VCaP (cell line): ENCODE measurements around the gene RASA3.

ENCODE experiments used
- H3K27ac ChIP-seq: fragments of 450-650 bp; 2 replicates; pipeline ENCODE4 v1.5.1; 2017
- TF ChIP-seq, protein P1 (sequence below): fragments of 450-650 bp; conservative IDR thresholded peaks from 2 replicates; pipeline ENCODE4 v1.5.1; 2017; ENCODE audit warnings: mild to moderate bottlenecking, moderate library complexity

The RASA3 gene

DNA sequence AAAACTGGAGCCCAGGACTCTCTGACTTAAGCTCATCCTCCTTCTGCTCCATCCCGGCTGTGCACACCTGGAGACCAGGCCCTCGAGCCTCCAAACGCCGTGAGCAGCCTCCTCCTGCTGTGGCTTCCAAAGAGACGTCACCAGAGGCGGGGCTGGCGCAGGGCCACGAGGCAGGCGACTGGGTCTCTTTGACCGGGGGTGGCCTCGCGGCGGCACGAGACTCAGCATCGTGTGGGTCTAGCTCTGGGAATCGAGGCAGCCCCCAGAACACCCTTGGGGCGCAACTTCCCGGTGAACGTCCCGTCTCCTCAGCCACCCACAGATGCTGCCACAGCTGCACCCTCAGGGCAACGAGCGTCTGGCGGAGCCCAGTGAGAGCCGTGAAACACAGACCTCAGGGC is 22.8 kb downstream of the RASA3 start:
- TF ChIP-seq, protein P1, sequence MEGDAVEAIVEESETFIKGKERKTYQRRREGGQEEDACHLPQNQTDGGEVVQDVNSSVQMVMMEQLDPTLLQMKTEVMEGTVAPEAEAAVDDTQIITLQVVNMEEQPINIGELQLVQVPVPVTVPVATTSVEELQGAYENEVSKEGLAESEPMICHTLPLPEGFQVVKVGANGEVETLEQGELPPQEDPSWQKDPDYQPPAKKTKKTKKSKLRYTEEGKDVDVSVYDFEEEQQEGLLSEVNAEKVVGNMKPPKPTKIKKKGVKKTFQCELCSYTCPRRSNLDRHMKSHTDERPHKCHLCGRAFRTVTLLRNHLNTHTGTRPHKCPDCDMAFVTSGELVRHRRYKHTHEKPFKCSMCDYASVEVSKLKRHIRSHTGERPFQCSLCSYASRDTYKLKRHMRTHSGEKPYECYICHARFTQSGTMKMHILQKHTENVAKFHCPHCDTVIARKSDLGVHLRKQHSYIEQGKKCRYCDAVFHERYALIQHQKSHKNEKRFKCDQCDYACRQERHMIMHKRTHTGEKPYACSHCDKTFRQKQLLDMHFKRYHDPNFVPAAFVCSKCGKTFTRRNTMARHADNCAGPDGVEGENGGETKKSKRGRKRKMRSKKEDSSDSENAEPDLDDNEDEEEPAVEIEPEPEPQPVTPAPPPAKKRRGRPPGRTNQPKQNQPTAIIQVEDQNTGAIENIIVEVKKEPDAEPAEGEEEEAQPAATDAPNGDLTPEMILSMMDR: no peak
- H3K27ac ChIP-seq: no peak overlapping the region

DNA sequence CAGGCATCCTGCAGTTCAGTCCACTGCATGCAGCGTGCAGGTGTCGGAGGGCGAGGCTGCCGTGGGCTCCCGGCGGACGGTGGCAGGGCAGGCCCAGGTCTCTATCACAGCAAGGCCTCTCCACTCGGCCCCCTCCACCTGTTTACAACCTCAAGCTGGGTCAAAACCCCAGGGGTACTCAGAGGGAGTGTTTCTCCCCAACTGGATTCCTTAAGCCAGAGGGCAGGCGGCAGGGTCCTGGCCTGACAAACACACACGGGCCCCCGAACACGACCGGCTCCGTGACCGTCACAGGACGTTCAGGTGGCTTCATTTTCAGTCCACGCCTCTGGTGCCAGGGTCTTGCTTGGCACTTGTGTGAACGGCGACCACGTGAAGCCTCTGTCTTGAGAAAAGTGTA is 23.5 kb downstream of the RASA3 start:
- no peak overlapping the region for H3K27ac ChIP-seq
- TF ChIP-seq, protein P1: no peak

DNA sequence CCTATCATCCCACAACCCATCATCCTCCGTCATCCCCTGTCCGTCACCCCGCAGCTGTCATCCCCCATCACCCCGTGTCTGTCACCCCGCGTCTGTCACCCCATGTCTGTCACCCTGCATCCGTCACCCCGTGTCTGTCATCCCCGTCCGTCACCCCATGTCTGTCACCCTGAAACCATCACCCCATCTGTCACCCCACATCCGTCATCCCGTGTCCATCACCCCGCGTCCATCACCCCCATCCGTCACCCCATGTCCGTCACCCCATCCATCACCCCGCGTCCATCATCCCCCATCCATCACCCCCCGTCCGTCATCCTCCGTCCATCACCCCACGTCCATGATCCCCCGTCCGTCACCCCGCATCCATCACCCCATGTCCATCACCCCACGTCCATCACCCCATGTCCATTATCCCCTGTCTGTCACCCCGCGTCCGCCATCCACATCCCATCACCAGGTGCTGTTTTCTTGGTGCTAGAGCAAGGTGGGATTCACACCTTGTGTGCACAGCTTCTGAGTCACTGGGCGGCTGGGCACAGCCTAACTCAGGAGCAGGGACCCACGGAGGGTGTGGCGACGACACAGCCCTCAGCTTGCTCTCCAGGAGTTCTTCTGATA is 24.2 kb downstream of the RASA3 start:
- H3K27ac ChIP-seq: no peak overlapping the region
- TF ChIP-seq, protein P1: no peak

DNA sequence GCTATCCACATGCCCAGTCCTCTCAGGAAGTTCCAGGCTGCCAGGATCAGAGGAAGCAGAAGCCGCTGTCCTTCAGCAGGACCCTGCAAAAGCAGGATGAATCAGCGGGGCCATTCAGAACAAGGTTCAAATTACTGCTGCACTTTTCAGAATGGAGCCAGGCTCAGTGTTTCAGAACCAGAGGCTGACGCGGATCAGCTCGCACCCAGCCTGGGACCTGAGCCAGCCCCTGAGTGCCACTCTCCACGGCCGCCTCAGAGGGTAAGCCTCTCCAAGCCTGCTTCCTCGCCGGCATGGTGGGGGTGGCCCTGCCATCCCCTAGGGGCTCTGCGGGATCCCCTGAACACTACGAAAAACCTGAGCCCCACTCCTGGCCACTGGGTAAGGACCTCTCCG is 24.7 kb downstream of the RASA3 start:
- TF ChIP-seq, protein P1: no peak
- no peak overlapping the region for H3K27ac ChIP-seq

DNA sequence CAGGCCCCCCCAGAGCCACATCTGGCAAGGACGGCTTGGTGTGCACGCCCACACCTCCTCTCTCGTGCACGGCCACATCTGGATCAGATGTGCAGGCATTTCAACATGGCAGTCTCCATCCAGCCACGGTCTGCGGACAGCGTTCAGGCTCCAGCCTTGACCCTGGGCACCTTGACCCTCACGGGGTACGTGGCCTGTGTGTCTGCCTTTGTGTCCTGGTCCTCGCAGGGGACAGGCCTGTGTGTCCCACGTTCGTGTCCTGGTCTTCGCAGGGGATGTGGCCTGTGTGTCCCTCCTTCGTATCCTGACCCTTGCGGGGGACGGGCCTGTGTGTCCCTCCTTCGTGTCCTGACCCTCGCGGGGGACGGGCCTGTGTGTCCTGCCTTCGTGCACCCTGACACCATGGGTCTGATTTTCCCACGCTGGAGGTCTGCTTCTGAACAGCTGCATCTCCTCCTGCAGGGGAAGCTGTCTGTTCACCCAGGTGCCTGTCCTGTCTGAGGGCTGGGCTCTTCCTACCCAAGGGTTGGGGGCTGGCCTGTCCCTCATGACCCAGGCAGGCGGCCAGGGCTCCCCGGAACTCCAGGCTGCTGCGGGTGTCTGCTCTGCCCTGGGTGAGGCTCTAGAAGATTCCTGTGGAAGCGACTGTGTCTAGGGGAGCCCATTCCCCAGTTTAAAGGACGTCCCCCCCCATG is 25.3 kb downstream of the RASA3 start:
- no peak overlapping the region for H3K27ac ChIP-seq

DNA sequence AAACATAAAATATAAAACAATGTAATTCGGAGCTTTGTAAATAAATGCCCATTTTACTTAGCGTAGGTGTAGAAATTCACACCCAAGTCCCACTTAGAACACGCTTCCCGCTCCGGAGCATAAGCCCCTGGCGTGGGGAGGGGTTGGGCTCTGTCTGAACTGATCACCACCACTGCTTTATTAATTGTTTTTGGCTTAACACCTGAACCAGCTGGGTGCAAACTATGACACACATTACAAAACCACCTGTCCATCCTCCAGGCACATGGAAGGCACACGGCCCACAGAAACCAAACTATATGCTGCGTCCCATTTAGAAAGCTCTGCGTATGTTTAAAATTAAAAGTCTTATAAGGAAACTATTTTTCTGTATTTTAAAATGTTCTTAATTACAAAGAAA is 25.9 kb downstream of the RASA3 start:
- H3K27ac ChIP-seq: no peak overlapping the region
- TF ChIP-seq, protein P1: no peak

More for the DNA sequence above, 25.3 kb downstream of the RASA3 start:
- TF ChIP-seq, protein P1: no peak

DNA sequence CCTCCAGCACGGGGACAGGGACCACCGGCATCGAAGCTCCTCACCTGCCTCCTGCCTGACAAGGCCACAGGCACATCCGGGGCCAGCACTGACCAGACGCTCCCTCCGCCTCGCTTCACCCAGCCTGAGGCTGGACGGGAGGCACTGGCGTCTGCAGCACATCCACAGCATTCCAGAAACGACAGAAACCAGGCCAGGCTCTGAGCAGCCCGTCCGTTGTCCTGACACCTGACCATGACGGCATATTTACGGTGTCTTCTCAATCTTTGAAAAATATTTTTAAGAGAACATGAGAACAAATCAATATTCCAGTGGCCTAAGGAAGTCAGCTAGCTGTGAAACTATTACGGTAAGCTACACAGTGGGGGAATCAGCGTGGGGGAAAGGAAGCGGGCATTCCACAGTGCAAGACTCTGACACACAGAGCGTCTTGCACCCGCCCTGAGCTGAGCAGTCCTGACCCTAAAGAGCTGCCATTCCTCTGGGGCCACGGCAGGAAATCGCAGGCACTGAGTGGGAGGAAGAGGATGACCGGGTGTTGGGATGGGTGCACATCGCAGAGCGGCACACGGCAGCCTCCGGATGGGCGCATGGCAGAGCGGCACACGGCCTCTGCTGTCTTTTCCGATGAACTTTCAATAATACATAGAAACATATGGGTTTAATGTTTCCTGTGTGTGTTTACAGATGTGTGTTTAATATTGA is 26.8 kb downstream of the RASA3 start:
- H3K27ac ChIP-seq: no peak overlapping the region
- TF ChIP-seq, protein P1: no peak
